Measurements from ENCODE around the gene DNAAF5. TPM values are rescaled to one million over a fixed set of nuclear protein-coding genes. Genes with fewer than 3 reads are reported as not detected.

DNAAF5 gene
- total and polyA plus RNA-seq, 9 of the 15 experiments (the other 6 are each of a cell fraction or from before 2014, with no cell fraction given), result 3.1 to 69.7 (median 19.1) TPM

- TF ChIP-seq NRF1 (conservative IDR thresholded peaks at IDR 0.05 in 1 of 2, IDR thresholded peaks at IDR 0.05 in 1 of 2), result no peak
- TF ChIP-seq EZH2 (IDR thresholded peaks at IDR 0.05; ENCODE audit: borderline replicate concordance, low read depth, low read length), result no peak
- TF ChIP-seq CBFA2T3 (IDR thresholded peaks at IDR 0.05), result peak; percentile 99
- no peak for TF ChIP-seq NR4A1 (CRISPR knock-in tag; IDR thresholded peaks at IDR 0.05)
- TF ChIP-seq NR4A1 (tag; IDR thresholded peaks at IDR 0.05), result no peak
- TF ChIP-seq NFIC (IDR thresholded peaks at IDR 0.05), result peak; percentile 90
- no peak for TF ChIP-seq SRSF1 (IDR thresholded peaks at IDR 0.05; ENCODE audit: low read depth, low read length)
- TF ChIP-seq STAT5A (IDR thresholded peaks at IDR 0.05; ENCODE audit: borderline replicate concordance, low read length), result peak; percentile 82
- TF ChIP-seq E2F4 (CRISPR knock-in tag; IDR thresholded peaks at IDR 0.05; ENCODE audit: low read depth), result no peak
- TF ChIP-seq TBP (optimal IDR thresholded peaks at IDR 0.05; ENCODE audit: low read depth, low read length), result no peak
- no peak for TF ChIP-seq KLF6 (CRISPR knock-in tag; IDR thresholded peaks at IDR 0.05; ENCODE audit: borderline replicate concordance)
- peak; percentile 48; the same call in 1 of the 2 replicates for TF ChIP-seq MYC (IDR thresholded peaks at IDR 0.05; ENCODE audit: low read depth, low read length)
- TF ChIP-seq MYC (CRISPR knock-in tag; IDR thresholded peaks at IDR 0.05; ENCODE audit: borderline replicate concordance, low read depth), result no peak
- no peak for TF ChIP-seq TAF15 (IDR thresholded peaks at IDR 0.05; ENCODE audit: low read depth, low read length)
- TF ChIP-seq THAP7 (CRISPR knock-in tag; IDR thresholded peaks at IDR 0.05), result no peak
- TF ChIP-seq POU5F1 (IDR thresholded peaks at IDR 0.05; ENCODE audit: borderline replicate concordance, low read depth, low read length, partially characterized antibody), result no peak
- no peak for TF ChIP-seq ZNF512 (tag; IDR thresholded peaks at IDR 0.05)
- no peak for TF ChIP-seq ZNF785 (CRISPR knock-in tag; IDR thresholded peaks at IDR 0.05)
- TF ChIP-seq E2F5 (CRISPR knock-in tag; IDR thresholded peaks at IDR 0.05), result no peak
- no peak for TF ChIP-seq TOE1 (IDR thresholded peaks at IDR 0.05; ENCODE audit: borderline replicate concordance)
- no peak for TF ChIP-seq TOE1 (CRISPR knock-in tag; IDR thresholded peaks at IDR 0.05; ENCODE audit: borderline replicate concordance, low read depth)
- TF ChIP-seq XRCC3 (IDR thresholded peaks at IDR 0.05), result no peak
- TF ChIP-seq RHOXF2B (CRISPR knock-in tag; conservative IDR thresholded peaks at IDR 0.05), result no peak
- no peak for TF ChIP-seq PYGO2 (tag; IDR thresholded peaks at IDR 0.05)
- no peak for TF ChIP-seq HDGF (IDR thresholded peaks at IDR 0.05)
- no peak for TF ChIP-seq BRCA1 (IDR thresholded peaks at IDR 0.05)
- TF ChIP-seq BRCA1 (CRISPR knock-in tag; IDR thresholded peaks at IDR 0.05), result no peak
- no peak for TF ChIP-seq TARDBP (IDR thresholded peaks at IDR 0.05)
Observed at GRCh38 chr7:725223-726005, 1.1 kb upstream of the DNAAF5 start (continued).

Measured in K562 (cell line).